ENCODE measurements around the gene MICU1.

The MICU1 gene

DNA sequence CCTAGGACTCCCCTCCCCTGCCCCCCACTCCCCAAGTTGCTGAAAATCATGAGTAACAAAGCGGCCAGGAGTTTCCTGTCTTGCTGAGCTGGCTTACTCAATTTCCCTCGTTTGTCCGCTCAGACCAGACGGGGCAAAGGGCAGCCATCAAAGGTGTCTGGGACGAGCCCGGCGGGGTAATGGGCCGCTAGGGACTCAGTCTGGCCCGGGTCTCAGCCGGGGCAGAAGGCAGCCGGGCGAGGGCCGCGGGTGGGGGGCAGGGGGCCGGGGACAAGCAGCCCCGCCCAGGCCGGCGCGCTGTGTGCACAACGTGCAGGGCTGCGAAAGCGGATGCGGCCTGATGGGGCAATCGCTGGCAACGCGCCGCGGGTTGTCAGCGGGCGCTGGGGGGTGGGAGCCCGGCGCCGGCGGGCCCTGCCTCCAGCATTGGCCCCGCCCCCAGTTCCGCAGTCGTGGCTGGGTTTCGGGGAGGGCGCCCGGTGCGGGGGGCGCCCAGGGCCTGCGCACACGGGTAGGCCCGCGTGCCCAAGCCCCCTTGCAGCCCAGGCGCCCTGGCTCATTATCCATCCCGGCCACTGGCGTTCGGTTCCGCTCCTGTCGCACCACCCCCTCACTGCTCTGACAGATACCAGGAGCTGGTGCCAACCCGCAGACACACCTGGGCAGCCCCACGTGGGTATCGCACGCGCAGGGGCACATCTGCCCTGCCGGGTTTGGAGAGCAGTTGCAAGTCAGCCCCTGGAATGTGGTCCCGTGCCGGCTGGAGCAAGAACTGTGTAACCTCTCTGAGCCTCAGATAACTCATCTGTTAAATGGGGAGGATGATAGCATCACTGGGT, 306.2 kb downstream of the MICU1 start:
- in situ Hi-C loops (cut with MboI; ENCODE audit: low sequenced_read_pairs): no loop called here
- H3K36me3 ChIP-seq (replicated peaks): no peaks in the 10 kb centered on the region
- H3K4me3 ChIP-seq: peak overlapping the region; percentile 25
- peak; percentile 74 to 93 for DNase-seq (ENCODE audit: low spot score in 2 of 2)
- no peaks in the 10 kb centered on the region for H3K27me3 ChIP-seq (ENCODE audit: low read depth)
- peaks cover 16% of the 10 kb centered on the region for H3K4me1 ChIP-seq
- no peaks in the 10 kb centered on the region for H3K9me3 ChIP-seq

DNA sequence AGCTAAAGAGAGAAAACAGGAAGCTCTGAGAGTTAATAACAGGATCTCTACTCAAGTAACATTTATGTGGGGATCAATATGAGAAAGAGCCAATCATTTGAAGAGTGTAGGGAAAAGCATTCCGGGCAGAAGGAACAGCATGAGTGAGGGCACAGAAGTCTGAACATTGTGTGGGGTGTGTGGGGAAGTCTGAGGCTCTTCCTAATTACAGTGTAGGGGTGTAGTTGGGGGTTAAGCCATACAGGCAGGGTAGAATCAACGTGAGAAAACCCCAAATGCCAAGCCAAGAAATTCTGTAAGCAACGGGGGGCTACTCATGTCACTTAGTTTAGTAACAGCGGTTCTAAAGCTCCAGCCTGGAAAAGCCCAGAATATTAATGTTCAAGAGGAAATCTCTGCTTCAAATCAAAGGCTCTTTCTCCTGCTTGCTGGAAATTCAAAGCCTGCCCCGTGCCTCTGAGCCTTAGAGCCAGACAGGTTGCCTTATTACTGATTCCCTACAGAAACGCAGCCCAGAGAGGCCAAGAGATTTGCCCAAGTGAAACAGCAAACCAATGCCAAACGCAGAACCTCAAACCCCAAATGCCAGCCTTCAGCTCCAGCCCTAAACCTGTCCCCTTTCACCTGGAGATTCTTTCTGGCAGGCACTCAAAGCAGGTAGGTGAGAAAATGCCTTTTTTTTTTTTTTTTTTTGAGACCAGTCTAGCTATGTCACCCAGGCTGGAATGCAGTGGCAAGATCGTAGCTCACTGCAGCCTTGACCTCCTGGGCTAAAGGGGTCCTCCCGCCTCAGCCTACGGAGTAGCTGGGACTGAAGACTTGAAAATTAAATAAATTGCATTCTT, 307.2 kb downstream of the MICU1 start:
- Histone ChIP-seq H3K4me3 (no peak overlapping the region), H3K4me1 (peaks cover 16% of the 10 kb centered on the region), H3K36me3 (replicated peaks) (no peaks in the 10 kb centered on the region), H3K9me3 (no peaks in the 10 kb centered on the region), H3K27me3 (ENCODE audit: low read depth) (no peaks in the 10 kb centered on the region)
- in situ Hi-C loops (cut with MboI; ENCODE audit: low sequenced_read_pairs): no loop called here
- DNase-seq (ENCODE audit: low spot score in 2 of 2): no peak

Data from HAP-1 (cell line).